Measurements from ENCODE around the gene C1orf74.
A peak's percentile ranks its signal among the peaks of the same experiment; 100 is the strongest.

The C1orf74 gene

DNA sequence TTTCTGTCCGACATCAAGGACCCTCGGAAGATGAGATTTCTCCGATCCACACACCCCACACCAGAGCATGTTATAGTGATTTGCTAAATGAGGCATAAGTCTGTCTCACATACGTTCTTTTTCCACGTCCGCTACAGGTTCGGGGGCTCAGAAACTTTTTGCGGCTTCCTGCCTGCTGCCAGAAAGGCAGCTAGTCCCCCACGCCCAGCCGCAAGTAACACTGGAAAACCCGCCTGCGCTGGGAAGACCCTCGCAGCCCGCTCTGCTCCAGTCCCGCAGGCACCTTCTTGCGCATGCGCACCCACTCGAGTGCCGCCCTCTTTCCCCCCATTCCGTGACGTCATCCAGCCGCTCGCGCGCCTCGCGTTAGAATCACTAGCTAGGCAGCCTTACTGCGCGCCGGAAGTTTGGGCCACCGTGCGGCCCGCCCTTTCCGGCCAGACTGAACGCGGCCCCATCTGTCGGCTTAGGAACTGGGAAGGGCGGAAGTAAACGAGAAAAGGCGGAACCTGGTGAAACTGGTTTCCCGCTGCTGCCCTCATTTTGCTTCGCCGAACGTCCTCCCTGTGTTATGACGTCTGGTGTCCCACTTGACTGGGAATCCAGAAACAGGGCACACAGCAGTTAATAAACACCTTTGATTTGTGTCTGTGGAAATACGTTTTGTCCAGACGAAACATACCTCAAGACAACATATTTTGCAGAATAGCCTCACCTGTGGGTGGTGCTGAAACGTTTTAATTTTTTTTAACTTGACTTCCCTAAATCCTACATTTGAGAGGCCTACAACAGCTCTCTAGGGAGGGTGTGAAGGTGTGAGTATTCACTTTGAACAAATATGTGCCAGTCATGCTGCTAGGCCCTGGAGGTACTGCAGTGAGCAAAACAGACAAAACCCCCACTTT is at the start of gene C1orf74:
Gene C1orf74 (minus strand): TSS at position 295 of the 905 bp plus-strand sequence. CDS start 925 bp downstream, outside the sequence.
- H3K27ac Mint-ChIP-seq, result peak within 1 kb of the TSS; percentile 89 to 97

GRCh38 chr1:209831615-209832014 is 47.3 kb upstream of the C1orf74 start:
- ATAC-seq (no peak), DNase-seq (no peak)
- Mint-ChIP-seq H3K4me3 (no peak overlapping the region), H3K27ac (no peak overlapping the region), H3K9me3 (no peaks in the 10 kb centered on the region), H3K4me1 (peaks cover 78% of the 10 kb centered on the region), H3K27me3 (no peaks in the 10 kb centered on the region)

More for the DNA sequence above, at the start of gene C1orf74:
- no peaks in the 10 kb centered on the region for H3K9me3 Mint-ChIP-seq
- DNase-seq (peak; percentile 99), ATAC-seq (peak; percentile 98)
- peak within 1 kb of the TSS; percentile 81 to 92 for H3K4me3 Mint-ChIP-seq
- H3K27me3 Mint-ChIP-seq, result no peaks in the 10 kb centered on the region
- H3K4me1 Mint-ChIP-seq, result peaks cover 52% of the 10 kb centered on the region

- Mint-ChIP-seq H3K27ac (no peak overlapping the region), H3K4me1 (peaks cover 72% of the 10 kb centered on the region), H3K27me3 (no peaks in the 10 kb centered on the region), H3K9me3 (no peaks in the 10 kb centered on the region), H3K4me3 (peak overlapping the region in 1 of 2 donors; percentile 7)
- ATAC-seq (no peak), DNase-seq (no peak)
Measured at GRCh38 chr1:209830722-209831121, 46.4 kb upstream of the C1orf74 start.

DNA sequence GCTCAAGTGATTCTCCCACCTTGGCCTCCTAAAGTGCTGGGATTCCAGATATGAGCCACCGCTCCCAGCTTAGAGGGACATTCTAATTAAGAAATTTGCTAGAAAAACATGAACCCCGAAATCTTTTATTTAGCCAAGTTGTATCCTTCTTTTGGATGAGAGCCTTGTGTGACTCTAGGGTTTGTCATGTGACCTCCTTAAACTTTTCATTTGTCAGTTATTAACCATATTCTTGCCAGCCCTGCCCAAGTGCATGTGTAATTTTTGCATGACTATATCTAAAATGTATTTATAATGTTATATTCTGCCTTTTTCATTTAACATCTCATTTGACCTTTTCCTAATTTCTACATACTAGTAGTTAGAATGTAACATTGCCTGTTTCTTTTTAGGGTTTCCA is 45.4 kb upstream of the C1orf74 start:
- Mint-ChIP-seq H3K4me3 (peak overlapping the region; percentile 77 to 87), H3K4me1 (peaks cover 62% of the 10 kb centered on the region), H3K9me3 (no peaks in the 10 kb centered on the region), H3K27me3 (no peaks in the 10 kb centered on the region), H3K27ac (peak overlapping the region; percentile 53 to 78)
- no peak for ATAC-seq
- no peak for DNase-seq

DNA sequence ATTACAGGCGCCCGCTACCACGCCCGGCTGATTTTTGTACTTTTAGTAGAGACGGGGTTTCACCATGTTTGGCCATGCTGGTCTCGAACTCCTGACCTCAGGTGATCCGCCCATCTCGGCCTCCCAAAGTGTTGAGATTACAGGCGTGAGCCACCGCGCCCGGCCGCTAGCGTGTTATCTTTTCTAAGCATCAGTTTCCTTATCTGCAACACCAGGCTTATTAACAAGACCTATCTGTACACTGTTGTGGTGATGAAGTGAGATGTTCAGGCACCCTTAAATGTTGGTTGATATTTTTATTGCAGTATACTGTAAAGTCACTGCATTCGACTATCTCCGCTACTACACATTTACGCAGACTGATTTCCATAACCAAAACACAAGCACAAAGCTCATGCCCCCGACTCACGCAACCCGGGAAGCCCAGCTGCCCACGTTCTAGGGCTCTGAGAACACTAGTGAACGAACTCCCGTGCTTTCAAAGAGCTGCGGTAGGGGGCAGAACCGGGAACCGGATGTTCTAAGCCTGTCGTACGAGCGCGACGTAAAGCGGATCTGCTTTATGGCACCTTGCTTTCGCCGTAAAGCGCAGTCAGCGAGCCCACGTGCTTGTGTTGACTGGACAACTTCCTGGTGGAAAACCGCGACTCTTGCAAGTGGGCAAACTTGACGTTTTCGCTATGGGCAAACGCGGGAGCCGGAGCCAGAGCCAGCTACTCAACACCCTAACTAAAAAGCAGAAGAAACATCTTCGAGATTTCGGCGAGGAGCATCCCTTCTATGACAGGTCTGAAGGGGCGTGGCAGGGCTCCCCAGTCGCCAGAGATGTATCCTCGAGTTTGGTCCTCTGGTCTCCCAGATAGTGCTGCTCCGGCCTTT is 43.3 kb upstream of the C1orf74 start, which contains the start of gene UTP25:
Gene UTP25 (plus strand): TSS at position 589 of the 879 bp plus-strand sequence. CDS start 92 bp downstream, at position 681.
- Mint-ChIP-seq H3K27me3 (peaks cover 6% of the 10 kb centered on the region), H3K9me3 (no peaks in the 10 kb centered on the region), H3K27ac (peak within 1 kb of the TSS; percentile 94 to 97), H3K4me1 (peaks cover 56% of the 10 kb centered on the region), H3K4me3 (peak within 1 kb of the TSS; percentile 84 to 88)
- DNase-seq (peak; percentile 89 to 94), ATAC-seq (peak; percentile 92)

DNA sequence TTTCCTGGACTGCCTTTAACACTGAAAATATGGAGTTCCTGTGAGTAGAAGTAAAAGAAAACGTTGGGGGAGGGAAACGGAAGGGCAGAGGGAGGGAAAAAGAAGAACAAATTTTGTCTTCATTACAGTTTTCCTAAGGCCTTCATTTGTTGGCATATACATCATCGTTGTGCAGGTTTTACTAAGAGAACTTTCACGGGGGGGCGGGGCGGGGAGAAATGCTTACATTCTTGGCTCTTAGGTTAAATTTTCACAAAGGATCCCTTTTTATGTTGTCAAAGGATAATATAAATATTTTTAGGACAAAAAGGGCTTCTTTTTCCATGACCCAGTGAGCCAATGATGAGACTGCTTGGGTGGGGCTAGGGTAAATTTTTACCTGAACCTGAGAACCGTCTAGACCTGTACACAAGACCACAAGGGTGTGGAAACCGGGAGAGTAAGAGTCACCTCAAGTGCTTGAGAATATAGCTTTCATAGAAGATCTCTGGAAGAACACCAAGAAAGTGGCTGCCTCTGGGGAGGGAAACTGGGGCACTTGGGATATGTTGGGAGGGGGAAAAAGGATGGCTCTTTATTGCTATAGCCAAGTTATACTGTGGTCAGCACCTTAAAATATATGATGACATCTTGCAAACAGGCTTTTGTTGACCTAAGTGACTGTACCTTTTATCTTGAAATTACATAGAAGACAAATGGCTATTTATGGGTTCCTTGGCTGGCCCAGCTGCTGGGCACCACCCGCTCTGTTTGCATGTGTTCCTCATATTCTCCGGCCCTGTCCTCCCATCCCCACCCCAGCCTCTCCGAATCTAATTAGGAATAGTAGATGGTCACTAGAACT is 41.5 kb upstream of the C1orf74 start:
- no peak overlapping the region for H3K4me3 Mint-ChIP-seq
- DNase-seq, result no peak
- peaks cover 56% of the 10 kb centered on the region for H3K4me1 Mint-ChIP-seq

DNA sequence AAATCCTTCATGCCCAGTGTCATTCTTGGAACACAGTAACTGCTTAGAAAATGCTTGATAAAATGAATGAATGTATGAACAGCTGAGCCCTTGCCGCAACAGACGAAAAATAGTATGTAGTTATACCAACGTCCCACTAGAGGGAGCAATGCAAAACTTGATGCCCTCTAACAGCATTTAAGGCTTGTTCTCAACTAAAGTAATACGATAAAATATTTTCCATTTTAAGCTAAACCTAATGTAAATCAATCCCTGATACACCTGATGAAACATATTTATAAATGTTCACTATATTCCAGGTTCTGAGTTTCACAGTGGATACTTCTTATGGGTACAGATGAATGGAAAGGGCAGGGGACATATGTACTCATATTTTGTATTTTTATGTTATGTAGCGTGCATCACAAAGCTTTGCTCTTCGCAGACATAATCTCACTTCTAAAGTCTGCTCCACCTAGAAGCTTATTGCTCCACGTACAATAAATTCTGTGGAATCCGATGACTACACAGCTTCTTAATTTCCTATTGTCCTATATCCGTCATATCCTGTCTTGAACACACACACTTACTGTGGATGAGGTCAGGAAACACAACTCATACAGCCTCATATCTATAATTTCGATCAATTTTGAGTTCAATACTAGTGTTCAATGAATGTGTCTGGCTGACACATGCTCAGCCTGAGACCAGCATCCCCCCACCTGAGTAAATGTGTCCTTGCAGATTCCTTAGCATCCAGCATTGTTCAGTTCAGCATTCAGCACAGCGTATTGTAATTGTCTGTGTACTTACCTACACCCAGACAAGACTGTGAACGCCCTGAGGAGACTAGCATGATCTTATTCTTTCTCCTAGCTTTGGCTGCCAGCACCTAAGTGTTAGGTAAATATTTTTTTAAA is 39.0 kb upstream of the C1orf74 start:
- peak; percentile 19 to 25 for DNase-seq
- Mint-ChIP-seq H3K27ac (no peak overlapping the region), H3K27me3 (peaks cover 32% of the 10 kb centered on the region)

More for the DNA sequence above, 41.5 kb upstream of the C1orf74 start:
- Mint-ChIP-seq H3K27me3 (peaks cover 20% of the 10 kb centered on the region), H3K27ac (no peak overlapping the region), H3K9me3 (no peaks in the 10 kb centered on the region)
- ATAC-seq, result no peak

DNA sequence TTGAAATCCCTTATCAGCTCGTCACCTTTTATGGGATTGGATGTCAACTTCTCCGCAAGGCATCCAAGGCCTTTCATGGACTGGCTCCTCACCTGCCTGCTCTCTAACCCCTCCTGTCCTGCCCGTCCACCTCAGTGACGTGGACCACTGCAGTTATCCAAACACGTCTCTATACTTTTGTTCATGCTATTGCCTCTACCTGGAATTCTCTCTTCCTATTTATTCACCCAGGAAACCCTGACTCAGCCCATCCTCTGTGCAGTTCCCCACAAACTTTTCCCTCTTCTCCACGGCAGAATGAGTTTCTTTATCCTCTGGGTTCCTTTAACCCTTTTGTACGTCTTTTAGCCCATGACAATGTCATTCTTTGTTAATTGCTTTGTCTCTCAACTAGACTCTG is 38.3 kb upstream of the C1orf74 start:
- DNase-seq, result no peak
- H3K9me3 Mint-ChIP-seq, result no peaks in the 10 kb centered on the region
- H3K4me3 Mint-ChIP-seq, result peak overlapping the region; percentile 0 to 40
- no peak for ATAC-seq
- peaks cover 28% of the 10 kb centered on the region for H3K4me1 Mint-ChIP-seq
- H3K27me3 Mint-ChIP-seq, result peaks cover 37% of the 10 kb centered on the region
- H3K27ac Mint-ChIP-seq, result no peak overlapping the region

More for the DNA sequence above, 39.0 kb upstream of the C1orf74 start:
- Mint-ChIP-seq H3K9me3 (no peaks in the 10 kb centered on the region), H3K4me1 (peaks cover 32% of the 10 kb centered on the region), H3K4me3 (peak overlapping the region; percentile 0 to 40)
- ATAC-seq, result peak; percentile 56

DNA sequence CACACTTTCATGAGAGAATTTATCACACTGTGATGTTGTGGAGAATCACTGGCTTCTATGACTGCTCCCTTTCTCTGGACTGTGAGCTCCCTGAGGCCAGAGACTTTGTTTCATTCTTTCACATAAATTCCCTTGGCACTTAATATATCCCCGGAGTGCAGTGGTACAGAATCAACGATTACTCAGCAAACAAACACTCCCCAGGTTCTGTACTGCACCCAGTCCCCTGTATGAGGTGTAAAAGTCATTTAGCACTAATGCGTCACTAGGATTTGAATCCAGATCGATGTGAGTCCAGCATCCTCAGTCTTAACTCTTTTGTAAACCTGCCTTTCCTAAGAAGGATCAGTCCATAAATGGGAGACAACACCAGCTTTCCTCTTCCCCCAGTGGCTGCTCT is 36.6 kb upstream of the C1orf74 start:
- Mint-ChIP-seq H3K27ac (no peak overlapping the region), H3K27me3 (peaks cover 40% of the 10 kb centered on the region)

GRCh38 chr1:209819058-209819457 is 34.7 kb upstream of the C1orf74 start:
- Mint-ChIP-seq H3K27ac (no peak overlapping the region), H3K4me1 (peaks cover 29% of the 10 kb centered on the region), H3K27me3 (peaks cover 40% of the 10 kb centered on the region), H3K9me3 (no peaks in the 10 kb centered on the region), H3K4me3 (no peak overlapping the region)
- no peak for ATAC-seq
- no peak for DNase-seq

More for the DNA sequence above, 36.6 kb upstream of the C1orf74 start:
- DNase-seq (no peak), ATAC-seq (no peak)
- H3K4me1 Mint-ChIP-seq, result peaks cover 22% of the 10 kb centered on the region
- H3K9me3 Mint-ChIP-seq, result no peaks in the 10 kb centered on the region
- no peak overlapping the region for H3K4me3 Mint-ChIP-seq

GRCh38 chr1:209817691-209818090 is 33.3 kb upstream of the C1orf74 start:
- no peak overlapping the region for H3K27ac Mint-ChIP-seq
- peaks cover 34% of the 10 kb centered on the region for H3K27me3 Mint-ChIP-seq
- no peak for DNase-seq
- H3K4me1 Mint-ChIP-seq, result peaks cover 18% of the 10 kb centered on the region
- no peak overlapping the region for H3K4me3 Mint-ChIP-seq
- no peak for ATAC-seq
- no peaks in the 10 kb centered on the region for H3K9me3 Mint-ChIP-seq

- Mint-ChIP-seq H3K4me3 (no peak overlapping the region), H3K27ac (no peak overlapping the region), H3K27me3 (peaks cover 29% of the 10 kb centered on the region), H3K4me1 (peaks cover 14% of the 10 kb centered on the region), H3K9me3 (no peaks in the 10 kb centered on the region)
- DNase-seq (no peak), ATAC-seq (no peak)
Measured at GRCh38 chr1:209816923-209817322, 32.6 kb upstream of the C1orf74 start.

- peaks cover 21% of the 10 kb centered on the region for H3K27me3 Mint-ChIP-seq
- no peaks in the 10 kb centered on the region for H3K9me3 Mint-ChIP-seq
- H3K4me1 Mint-ChIP-seq, result peaks cover 14% of the 10 kb centered on the region
- ATAC-seq, result no peak
- peak overlapping the region; percentile 93 to 96 for H3K27ac Mint-ChIP-seq
- DNase-seq, result no peak
- peak overlapping the region; percentile 23 to 66 for H3K4me3 Mint-ChIP-seq
Measured at GRCh38 chr1:209815931-209816341, 31.6 kb upstream of the C1orf74 start.

GRCh38 chr1:209815490-209815889 is 31.1 kb upstream of the C1orf74 start:
- ATAC-seq, result no peak
- Mint-ChIP-seq H3K27me3 (peaks cover 17% of the 10 kb centered on the region), H3K4me3 (peak overlapping the region; percentile 23 to 66), H3K9me3 (no peaks in the 10 kb centered on the region), H3K4me1 (peaks cover 14% of the 10 kb centered on the region), H3K27ac (peak overlapping the region; percentile 93 to 96)
- no peak for DNase-seq

Data from stimulated activated naive CD8-positive, alpha-beta T cell treated with anti-CD3 and anti-CD28 coated beads, Interleukin-15, amount 100 ng/mL, for 72 hours (primary cell).